GM21447 (cell line): Measurements from ENCODE around the gene ATXN7L3.
A peak's percentile ranks its signal among the peaks of the same experiment; 100 is the strongest.

Source experiments
- ATAC-seq: cut with Tn5 transposase; IDR thresholded peaks from one replicate; pipeline ENCODE4 v1.9.1; 2021; ENCODE audit not compliant: unreplicated experiment

Gene ATXN7L3

DNA sequence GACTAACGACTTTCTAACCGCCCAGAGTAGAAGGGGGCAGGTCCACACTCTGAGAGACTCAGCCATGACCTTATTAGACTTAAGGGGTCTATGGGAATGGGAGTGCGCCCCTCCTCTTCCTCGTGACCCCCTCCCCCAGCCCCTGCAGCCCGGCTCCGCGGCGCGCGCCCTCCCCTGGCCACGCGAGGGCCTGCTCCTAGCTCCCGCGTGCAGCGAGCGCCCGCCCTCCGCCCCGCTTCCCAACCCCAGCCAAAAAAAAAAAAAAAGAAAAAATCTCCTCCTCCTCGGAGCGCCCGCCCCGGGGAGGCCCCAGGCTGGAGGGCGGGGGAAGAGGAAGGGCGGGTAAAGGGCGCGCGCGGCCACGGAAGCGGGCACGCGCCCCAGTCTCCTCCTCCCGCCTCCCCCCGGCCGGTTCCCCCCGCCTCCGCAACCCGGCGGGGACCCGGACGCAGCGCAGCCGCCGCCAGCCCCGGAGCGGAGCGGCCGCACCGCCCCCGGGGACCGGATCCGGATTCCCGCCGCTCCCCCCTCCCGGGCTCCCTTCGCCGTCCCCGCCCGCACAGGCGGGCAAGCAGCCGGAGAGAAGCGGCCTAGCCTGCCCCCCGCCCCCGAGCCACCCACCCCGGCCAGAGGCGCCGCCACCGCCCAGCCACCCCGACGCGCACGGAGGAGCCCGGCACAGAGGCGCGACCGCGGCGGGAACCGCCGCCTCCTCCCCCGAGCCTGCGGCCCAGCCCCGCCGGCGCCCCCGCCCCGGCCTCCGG is 18.8 kb upstream of the ATXN7L3 start:
- ATAC-seq, result peak; percentile 21

DNA sequence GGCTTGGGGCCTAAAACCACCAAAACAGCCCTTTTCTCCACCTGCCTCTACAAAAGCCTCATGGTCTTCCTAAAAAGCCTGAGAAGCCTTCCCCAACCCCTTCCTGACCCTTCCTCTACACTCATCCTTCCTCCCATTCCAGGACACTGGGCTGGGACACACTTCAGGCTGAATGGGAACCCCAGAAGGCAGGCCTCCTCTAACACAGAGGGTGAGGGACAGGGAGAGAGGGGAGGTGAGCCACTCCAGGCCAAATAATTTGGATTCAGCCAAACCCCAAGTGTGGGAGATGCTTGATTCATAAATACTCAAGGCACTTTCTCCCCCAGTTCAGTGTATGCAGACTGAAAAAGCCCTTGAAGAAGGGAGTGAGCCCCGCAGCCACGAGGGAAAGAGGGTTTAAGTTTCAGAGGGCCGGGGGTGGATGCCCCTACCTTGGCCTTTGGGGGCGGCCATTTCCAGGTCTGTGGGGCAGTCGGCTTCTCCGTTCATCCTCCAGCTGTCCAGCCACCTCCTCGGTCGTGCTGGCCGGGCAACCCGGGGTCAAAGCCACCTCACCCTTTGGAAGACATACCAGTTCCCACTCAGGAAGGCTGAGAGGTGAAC is 18.2 kb upstream of the ATXN7L3 start:
- ATAC-seq, result no peak

DNA sequence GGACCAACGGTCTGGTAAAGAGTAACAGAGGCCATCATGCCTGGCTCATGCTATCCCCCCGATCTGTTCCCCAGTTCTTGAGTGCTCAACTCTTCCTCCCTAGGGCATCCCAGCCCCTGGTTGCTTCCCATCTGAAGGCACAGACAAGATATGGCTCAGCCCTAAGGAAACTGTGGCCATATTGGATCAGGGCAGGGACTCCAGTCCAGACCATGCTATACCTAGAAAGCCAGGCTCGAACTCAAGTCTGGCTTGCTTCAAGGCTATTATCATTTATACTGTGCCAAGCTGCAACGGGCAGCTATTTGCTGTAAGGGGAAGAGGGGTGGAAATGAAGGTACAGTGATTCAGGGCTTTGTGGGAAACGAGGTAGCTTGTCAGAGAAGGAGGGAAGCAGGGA is 17.0 kb upstream of the ATXN7L3 start:
- no peak for ATAC-seq

DNA sequence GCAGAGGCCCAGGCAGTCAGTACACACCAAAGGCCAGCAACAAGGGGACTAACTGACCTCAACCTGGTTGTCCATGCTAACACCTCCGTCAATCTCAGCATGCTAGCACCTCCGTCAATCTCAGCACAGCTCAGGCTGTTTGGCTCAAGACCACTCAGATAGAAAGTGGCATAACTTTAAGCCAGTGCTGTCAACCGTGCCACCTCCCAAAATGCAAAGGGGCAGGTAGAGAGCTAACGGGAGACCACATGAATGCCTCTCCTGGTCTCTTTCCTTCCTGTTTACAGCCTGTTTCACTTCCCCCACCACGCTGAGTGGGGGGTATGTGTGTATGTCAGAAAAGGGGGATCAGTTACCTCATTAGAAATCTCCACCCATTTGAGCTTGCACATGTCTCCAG is 16.5 kb upstream of the ATXN7L3 start:
- ATAC-seq, result no peak

DNA sequence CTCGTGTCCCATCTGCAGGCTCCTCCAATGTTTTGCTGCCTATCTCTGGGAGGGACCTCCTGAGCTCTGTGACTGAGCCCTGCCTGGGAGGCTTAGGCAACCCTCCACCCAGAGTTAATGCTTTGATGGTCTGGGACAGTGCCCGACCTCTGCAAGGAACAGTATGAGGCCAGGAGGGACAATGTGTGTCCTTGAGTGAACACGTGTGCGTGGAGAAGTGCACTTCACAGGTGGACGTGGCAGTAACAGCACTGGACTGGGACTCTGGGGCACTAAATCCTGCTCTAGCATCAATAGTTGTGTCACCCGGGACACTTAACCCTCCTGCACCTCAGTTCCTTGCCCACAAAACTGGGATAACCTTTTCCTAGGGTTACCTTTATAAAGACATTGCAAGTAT is 15.2 kb upstream of the ATXN7L3 start:
- ATAC-seq, result no peak

DNA sequence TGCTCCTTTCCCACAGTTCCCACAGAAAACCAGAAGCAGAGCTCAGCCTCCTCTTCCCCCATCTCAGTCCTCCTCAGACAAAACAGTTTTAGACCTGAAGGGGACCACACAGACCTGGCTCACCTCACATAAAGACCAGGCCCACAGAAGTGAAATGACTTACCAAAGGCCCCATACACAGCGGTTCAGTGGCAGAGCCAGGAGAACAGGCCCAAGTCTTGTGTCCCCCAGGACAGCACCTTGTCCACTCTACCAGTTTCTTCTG is 14.5 kb upstream of the ATXN7L3 start:
- ATAC-seq, result no peak

DNA sequence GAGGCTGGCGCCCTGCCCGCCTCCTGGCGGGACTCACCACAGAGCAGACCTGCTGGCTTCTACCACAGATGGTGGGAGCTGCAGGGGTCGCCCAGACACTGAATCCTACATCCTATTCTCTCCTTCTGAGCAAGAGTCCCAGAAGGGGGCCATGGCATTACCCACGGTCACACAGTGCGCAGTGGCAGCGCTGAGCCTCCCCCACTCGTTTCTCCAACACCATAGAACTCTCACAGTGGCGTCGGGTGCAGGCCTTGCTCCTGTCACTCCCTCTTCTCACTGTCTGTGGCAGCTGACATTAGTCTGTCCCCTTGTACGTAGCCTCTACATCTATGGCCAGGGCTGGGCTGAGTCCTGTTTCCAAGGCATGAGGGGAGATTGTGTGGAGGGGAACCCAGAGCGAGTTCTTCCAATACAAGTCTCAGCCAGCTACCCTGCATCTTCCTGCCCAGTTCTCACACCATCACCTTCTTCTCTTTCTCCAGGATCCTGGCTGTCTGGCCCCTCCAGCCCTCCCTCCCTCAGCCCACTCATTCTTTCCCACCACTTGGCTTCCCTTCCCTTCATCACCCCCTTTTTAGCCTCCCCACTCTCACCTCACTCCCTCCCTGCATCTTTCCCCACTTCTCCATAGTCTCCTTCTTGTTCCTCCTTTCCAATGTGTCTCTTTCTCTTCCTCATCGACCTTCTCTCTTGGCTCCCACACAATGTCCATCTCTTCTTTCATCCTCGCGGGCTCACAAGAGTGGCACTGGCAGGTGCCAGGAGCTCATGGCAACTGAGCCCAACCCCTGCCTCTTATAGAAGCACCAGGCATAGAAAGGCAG is 13.9 kb upstream of the ATXN7L3 start:
- no peak for ATAC-seq

DNA sequence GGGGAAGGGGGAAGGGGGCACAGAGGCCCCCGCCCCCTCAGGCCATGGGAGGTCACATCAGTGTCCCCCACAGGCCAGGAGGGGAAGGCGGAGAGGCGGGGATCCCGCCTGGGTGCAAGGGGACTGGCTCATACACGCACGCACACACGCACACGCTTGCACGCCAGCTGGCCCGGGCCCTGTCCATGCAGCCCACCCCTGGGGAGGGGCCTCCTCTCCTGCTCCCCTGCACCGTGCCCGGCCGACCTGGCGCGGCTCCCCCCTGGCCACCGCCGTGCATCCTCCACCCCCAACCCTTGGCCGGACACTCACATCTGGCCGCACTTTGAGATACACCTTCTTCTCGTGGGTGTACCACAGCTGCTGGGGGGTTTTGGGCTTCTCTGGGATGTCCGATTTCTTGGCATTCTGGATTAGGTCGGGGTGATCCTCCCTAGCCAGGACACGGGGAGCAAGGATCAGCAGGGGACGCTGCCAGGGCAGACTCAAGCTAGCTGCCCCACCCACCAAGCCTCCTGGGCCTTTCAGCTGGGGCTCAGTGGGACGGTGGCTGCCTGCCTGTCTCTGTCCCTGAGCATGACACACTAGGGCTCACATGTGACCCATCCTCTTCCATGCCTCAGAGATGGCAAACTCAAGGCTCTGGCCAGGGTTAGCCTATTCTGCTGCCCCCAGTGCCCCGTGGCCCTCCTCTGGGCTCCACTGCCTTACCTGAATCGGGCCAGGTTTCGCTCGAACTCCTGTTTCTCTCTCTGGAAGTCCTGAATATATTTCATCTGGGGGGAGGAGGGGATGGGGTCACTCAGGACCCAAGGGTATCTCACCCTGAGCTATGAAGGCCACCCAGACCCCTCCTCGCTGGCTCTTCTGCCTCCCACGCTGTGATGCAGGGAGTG is 13.1 kb upstream of the ATXN7L3 start:
- no peak for ATAC-seq

DNA sequence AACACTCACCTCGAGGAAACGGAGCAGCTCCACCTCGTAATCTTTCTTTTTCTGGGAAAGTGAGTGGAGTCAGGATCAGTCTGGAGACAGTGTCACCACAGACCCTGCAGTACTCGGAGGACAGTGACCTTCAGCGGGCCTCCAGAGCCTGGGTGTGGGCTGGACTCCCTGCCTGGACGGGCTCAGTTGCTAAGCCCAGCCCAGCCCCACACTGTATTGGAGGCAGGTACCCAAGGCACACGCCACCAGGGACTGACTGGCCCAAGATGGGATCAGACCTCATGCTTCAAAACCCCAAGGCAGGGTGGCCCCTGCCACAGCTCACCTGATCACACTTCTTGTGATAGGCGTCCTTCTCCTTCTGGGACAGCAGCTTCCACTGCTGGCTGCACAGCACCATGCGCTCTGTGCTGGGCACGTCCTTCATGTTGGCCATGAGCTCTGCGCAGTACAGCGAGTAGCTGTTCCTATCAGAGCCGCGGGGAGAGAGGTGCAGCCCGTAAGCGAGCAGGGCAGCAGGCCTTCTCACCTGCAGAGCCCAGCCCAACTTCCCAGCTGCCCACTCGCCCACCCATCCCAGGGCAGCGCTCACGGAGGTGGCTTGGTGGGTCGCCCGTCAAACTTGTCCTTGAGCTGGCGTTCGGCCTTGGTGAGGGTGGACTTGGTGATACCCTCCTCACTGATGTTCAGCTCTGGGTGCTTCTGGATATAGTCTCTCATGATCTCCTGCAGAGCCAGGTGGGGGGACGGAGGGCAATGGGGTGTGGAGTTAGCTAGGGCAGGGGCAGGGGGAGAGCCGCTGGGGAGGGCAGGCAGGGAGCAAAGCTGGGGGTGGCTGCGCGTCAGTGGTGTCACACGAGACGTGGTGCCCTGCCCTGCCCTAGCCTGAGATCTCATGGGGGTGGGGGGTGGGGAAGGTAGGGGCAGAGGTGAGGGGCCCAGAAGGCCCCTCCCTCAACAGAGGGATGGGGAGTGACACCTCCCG is 11.9 kb upstream of the ATXN7L3 start:
- no peak for ATAC-seq

DNA sequence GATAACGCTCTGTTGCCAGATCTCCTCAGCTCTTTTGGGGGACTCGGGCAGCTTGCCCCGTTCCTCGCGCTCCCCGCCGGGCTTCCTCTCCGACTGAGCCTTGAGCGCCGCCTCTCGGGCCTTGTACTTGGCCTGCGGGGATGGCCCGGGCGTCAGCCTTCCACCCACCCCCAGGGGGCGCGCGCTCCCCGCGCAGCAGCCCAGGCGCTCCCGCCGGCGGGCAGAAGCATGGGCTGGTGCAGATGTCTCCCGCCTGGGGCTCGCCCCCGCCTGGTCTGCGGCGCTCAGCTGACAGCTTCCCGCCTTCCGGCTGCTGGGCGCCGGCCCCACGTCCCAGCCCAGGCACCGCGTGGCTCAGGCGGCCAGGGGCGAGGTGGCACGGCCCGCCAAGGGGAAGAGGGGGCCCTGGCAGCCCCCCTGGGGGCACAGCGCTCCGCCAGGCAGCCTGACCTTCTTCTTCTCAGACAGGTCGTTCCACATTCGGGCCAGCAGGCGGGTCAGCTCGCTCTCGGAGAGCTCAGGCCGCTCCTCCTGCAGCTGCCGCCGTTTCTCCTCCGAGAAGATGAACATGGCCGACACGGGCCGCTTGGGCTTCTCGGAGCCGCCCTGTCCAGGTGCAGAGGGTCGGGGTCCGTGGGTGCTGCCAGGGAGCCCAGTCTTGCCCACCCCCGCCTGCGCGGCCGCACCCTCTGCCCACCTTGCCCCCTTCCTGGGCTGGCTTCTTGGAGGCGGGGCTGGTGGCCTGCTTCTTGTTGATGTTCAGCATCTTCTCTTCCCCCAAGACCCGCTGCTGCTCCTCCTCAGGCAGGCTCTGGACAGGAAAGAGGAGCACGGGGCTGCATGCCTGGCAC is 10.9 kb upstream of the ATXN7L3 start:
- peak; percentile 69 for ATAC-seq

DNA sequence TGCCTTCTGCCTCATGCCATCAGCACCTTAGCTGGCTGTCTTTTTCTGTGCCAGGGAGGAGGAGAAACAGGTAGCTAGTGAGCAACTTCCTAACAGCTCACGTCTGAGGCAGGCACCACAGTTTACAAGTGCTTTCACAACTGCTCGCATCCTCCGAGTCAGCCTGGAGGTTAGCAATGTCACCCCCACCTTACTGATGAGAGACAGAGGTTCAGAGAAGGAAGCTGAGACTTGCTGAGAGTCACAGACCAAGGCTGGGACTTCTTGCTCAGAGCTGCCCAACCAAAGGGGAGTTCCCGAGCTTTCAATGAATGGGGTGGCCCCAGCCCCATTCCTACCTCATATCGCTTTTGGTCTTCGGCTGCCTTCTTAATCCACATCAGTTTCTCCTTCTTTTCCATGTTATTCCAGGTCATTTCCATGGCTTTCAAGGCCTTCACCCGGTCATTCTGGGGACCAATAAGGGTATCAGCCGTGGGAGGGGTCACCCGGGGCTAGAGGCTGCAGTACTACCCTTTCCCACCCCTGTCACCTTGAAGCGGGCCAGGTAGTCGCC is 10.2 kb upstream of the ATXN7L3 start:
- ATAC-seq, result no peak

DNA sequence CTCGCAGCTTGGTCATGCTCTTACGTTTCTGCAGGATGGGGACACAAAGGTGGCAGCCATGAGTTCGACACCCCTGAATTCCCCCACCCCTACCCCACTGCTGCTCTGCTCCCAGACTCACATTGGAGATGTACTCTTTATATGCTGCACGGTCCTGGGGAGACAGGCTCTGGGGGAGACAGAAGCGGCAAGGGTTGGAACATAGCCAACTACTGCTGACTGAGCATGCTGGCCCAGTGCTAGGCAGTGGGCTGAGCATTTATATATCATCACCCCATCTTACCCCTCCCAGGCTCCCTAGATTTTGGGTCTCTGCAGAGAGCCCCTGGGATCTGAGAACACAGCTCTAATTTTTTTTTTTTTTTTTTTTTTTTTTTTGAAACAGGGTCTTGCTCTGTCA is 8.1 kb upstream of the ATXN7L3 start:
- no peak for ATAC-seq

DNA sequence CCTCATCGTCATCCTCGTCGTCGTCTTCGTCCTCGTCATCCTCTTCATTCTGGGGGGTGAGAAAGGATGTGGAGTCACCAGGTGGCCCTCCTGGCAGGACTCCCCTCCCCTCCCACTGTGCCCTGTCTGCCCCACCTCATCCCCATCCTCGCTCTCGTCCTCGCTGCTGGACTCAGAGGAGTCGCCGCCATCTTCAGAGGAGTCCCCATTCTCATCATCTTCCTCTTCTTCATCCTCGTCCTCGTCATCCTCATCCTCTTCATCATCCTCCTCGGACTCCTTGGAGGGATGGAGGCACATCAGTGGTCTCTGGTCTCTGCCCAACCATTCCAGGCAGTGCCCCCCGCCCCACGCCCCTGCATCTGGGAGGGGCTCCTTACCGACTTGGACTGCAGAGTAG is 7.6 kb upstream of the ATXN7L3 start:
- ATAC-seq, result no peak

DNA sequence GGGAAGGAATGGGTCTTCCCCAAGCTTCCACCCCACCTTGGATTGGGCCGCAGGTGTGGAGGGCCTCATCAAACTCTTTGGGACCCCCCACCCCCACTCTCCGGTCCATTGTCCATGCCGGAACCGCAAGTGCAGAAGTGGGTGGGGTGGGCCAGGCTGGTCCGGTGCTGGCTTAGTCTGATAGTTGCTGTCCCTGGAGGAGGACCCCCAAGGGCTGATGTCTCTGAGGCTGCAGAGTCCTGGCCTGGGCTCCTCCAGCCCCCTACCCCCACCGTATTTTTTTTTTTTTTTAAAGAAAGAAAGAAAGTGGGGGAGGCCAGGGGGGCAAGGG is 7.1 kb upstream of the ATXN7L3 start:
- ATAC-seq, result no peak

DNA sequence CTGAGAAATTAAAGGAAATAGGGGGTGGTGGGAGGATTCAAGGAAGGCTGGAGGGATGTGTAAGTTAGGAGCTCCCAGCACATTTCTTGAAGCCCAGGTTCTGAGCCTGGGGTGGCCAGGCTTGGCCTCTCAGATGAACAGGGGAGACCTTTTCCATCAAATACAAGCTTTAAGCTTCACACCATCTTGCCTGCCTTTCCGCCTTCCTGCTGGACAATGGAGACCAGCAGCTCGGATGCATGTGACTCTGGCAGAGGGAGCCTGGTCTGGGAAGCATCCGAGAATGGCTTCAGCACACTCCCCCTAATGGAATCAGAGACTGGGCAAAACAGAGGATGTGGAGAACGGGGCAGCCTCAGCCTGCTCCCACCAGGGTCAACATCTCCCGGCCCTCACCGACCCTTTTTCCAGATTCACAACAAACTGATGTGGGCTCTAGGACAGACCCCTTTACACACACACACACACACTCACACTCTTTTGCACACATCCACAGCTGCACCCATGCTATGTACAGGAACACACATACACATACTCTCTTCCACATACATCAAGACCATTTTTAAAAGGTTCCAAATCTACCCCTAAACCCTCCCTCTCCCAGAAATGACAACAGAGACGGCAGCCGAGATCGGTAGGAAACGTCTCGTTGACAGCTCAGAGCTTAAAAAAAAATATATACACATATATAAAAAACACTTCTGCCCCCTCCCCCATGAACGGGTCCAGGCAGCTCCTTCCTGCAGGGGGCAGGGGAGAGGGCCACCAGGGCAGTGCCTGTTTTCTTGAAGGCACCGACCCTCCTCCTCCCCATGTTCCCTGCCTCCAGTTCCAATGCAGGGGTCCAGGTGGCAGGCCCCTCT is 6.5 kb upstream of the ATXN7L3 start:
- ATAC-seq, result no peak

DNA sequence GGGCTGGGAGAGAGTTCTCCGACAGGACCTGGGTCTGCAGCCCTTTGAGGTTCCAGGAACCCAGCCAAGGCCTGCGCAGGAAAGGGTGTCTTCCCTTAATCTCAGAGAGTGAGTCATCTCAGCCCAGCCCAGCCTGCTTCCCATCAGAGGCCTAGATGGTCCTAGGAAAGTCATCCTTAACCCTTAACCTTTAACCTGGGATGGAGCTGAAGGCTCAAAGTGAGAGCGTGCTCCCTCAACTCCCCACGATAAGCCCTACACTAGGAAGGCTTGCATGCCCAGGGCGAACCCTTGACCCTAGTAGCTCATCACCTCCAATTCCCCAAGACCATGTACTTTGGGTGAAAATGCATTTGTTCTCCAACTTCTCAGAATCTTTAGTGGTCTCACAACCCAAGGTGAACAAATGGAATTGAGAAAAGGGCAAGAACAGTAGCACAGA is 4.8 kb upstream of the ATXN7L3 start:
- no peak for ATAC-seq

DNA sequence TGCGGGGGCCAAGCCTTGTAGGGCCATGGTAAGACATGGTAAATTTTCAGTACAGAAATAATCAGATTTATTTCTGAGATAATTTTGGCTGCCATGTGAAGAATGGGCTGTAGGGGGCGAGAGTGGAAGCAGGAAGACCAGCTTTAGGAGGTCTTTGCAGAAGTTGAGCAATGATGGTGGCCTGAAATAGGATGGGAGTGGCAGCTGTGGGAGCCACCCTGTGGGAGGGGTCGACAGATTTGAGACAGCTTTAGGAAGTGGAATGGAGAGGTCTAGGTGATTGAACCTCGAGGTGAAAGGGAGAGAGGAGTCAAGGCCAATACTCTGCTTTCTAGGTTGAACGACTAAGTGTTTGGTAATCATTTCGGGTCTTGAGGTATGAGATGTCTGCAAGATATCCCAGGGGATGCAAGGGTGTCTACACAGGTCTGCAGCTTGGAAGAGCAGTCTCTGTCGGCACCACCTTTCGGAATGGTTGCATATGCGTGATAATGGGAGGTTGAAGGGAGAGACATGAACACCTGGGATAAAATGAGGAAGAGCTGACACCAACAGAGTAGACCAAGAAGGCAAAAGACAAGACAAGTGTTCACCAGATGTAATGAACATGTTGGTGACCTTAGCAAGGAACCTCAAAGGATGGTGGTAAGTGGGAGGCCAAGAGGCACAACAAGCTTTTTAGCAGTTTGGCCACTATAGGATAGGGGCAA is 4.2 kb upstream of the ATXN7L3 start:
- ATAC-seq, result no peak
